Brain microvascular endothelial cell (primary cell): ENCODE measurements around the gene SPATS2L.
A peak's percentile ranks its signal among the peaks of the same experiment; 100 is the strongest.

Source experiments
- DNase-seq: peaks from one replicate; pipeline ENCODE4 v3.0.0-alpha.2; 2020
- H3K27ac ChIP-seq: fragments of 250-450 bp; sonication (Bioruptor Pico); 2 replicates; pipeline ENCODE4 v1.5.1; 2020; ENCODE audit warnings: mild to moderate bottlenecking, moderate library complexity
- H3K27me3 ChIP-seq: fragments of 250-450 bp; sonication (Bioruptor Pico); replicated peaks from 2 replicates; pipeline ENCODE4 v1.5.1; 2020; ENCODE audit warnings: mild to moderate bottlenecking
- H3K36me3 ChIP-seq: fragments of 250-450 bp; sonication (Bioruptor Pico); replicated peaks from 2 replicates; pipeline ENCODE4 v1.5.1; 2020; ENCODE audit warnings: mild to moderate bottlenecking
- H3K4me3 ChIP-seq: 2 replicates; pipeline ENCODE4 v1.5.1; 2011; ENCODE audit warnings: low read depth, mild to moderate bottlenecking, control low read depth, low read length, moderate library complexity
- CTCF ChIP-seq: IDR thresholded peaks from 2 replicates; pipeline ENCODE4 v1.5.1; 2011; ENCODE audit warnings: low read depth, mild to moderate bottlenecking, moderate library complexity, low read length, control low read depth, inconsistent platforms; ENCODE audit errors: missing control alignments
- in situ Hi-C: cut with HindIII; loops from 2 replicates; pipeline ENCODE4 v1.10.0; 2017; ENCODE audit warnings: low sequenced_read_pairs, low pct_ligation_motif_present

Gene SPATS2L

DNA sequence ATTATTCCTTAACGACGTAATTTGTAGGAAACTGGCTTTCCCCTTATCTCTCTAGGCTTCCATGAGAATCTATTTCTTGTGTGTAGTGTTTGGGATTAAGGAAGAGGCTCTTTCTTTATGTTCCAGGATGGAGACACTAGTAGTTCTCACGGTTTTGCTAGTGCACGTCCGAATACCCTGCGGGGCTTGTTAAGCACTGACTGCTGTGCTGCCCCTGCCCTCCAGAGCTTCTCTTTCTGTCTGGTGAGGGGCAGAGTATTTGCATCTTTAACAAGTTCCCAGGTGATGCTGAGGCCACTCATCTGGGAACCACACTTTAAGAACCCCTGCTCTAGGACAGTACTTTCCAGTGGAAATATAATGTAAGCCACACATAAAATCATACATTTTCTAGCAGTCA lies 76.4 kb downstream of the SPATS2L start:
- no peaks in the 10 kb centered on the region for H3K27me3 ChIP-seq
- H3K27ac ChIP-seq = no peak overlapping the region
- in situ Hi-C loops = no loop called here

DNA sequence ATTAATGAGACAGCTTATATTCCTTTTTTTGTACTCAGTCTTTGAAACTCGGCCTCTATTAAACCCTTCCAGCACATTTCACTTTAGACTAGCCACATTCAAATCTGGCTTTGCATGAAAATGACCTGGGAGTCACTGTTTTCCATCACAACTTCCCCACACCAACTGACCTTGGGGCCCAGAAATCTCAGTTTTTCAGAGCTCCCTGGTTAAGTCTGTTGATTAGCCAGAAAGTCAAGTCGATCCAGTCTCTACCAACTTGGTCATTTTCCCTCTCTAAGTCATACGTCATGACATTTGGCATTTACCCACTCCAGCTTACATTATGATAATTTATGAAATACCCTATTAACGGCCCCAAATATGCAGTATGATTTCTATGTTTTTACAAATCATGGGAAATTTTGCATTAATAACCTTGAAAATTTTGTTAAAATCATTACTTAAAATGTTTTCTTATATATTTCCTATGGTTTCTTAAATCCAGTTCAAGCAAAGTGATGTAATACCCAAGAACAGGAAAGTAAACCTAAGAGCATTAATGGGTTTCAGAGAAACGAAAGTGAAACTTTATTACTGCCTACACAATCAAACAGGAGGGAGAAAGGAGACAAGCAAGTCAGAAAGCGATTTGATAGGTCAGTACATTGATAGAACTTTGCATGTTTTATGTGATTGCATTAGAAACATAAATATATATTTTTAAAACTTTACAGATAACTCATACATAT lies 77.1 kb downstream of the SPATS2L start:
- in situ Hi-C loops = no loop called here

More for the DNA sequence above, 76.4 kb downstream of the SPATS2L start:
- no peak overlapping the region for H3K4me3 ChIP-seq
- DNase-seq = no peak
- no peak for TF ChIP-seq CTCF
- H3K36me3 ChIP-seq = no peaks in the 10 kb centered on the region

GRCh38 chr2:200385063-200385635 lies 78.7 kb downstream of the SPATS2L start:
- Histone ChIP-seq H3K36me3 (peaks cover 11% of the 10 kb centered on the region), H3K27me3 (no peaks in the 10 kb centered on the region), H3K4me3 (no peak overlapping the region), H3K27ac (no peak overlapping the region)
- TF ChIP-seq CTCF = no peak
- DNase-seq = no peak
- in situ Hi-C loops = no loop called here

More for the DNA sequence above, 77.1 kb downstream of the SPATS2L start:
- peak overlapping the region; percentile 4 for H3K4me3 ChIP-seq
- H3K36me3 ChIP-seq = no peaks in the 10 kb centered on the region
- no peak for DNase-seq
- TF ChIP-seq CTCF = no peak
- H3K27ac ChIP-seq = peak overlapping the region; percentile 6
- no peaks in the 10 kb centered on the region for H3K27me3 ChIP-seq

DNA sequence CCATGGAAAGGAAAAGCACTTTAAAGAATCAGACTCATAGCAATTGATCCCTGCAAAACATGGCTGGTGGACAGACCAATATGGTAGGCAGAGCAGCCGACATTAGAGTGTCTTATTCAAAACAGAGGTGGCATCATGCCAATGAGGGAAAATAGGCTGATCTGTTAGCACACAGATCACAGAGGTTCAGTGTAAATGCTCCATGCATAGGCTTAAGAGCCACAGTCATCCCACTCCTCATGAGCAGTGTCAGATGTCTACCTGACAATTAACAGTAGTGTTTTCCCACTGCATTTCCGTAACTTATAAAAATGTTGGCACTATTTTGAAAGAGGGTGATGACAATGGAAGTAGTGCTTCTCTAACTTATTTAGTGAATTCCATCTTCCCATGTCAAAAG lies 86.7 kb downstream of the SPATS2L start:
- no peak for DNase-seq
- in situ Hi-C loops = no loop called here
- Histone ChIP-seq H3K27me3 (no peaks in the 10 kb centered on the region), H3K4me3 (no peak overlapping the region), H3K27ac (no peak overlapping the region), H3K36me3 (peaks cover 20% of the 10 kb centered on the region)
- TF ChIP-seq CTCF = no peak

DNA sequence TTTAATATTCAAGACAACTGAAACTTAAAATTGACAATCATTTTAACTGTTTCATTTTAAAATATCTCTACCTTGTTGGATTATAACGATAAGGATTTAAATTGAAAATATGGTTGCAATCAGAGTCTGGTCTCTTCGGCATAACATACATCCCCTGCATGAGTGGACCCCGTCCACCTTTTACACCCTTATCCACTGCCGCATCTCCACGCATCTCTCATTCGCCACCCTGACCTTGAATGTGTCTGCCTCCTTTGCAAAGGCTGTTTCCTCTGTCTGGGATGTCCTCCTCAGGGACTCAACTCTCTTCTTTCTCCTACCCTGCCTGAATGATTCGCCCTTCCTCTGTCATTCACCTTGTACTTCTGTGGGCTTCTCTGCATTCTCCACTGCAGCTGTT lies 87.6 kb downstream of the SPATS2L start:
- no peak for DNase-seq
- peaks cover 20% of the 10 kb centered on the region for H3K36me3 ChIP-seq
- H3K4me3 ChIP-seq = no peak overlapping the region
- H3K27ac ChIP-seq = no peak overlapping the region
- in situ Hi-C loops = no loop called here
- no peaks in the 10 kb centered on the region for H3K27me3 ChIP-seq
- no peak for TF ChIP-seq CTCF
